GM20431 (cell line): ENCODE measurements around the gene SPAM1.
"Not testable (repeated sequence)": the region's sequence is repeated elsewhere in the genome, so short reads cannot be mapped to it uniquely, and the experiment has no call there.

Experiments used
- in situ Hi-C: fragments of 300-500 bp; cut with MseI, MboI; formaldehyde crosslinking; loops from one replicate; pipeline ENCODE4 v1.15.0; 2020; ENCODE audit warnings: low sequenced_read_pairs; ENCODE audit not compliant: unreplicated experiment

Gene SPAM1, protein sequence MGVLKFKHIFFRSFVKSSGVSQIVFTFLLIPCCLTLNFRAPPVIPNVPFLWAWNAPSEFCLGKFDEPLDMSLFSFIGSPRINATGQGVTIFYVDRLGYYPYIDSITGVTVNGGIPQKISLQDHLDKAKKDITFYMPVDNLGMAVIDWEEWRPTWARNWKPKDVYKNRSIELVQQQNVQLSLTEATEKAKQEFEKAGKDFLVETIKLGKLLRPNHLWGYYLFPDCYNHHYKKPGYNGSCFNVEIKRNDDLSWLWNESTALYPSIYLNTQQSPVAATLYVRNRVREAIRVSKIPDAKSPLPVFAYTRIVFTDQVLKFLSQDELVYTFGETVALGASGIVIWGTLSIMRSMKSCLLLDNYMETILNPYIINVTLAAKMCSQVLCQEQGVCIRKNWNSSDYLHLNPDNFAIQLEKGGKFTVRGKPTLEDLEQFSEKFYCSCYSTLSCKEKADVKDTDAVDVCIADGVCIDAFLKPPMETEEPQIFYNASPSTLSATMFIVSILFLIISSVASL

DNA sequence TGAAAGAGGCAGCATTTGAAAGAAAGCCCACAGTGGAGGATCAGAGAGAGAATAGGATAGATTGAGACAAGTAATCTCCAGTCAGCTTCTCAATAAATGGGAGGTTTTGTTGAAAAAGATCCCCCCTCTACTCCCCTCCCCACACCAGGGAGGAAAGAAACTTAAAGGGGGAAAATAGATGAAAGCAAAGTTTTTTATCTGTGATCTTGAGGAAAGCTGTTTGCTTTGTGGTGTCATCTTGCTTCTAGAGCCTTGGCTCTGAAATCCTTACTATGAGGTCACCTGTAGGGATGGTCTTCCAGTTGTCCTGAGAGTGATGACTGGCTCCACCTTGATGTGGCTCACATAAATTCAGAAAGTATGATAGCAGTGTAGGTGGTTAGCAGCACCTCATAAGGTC lies at the start of gene SPAM1:
TSS of gene SPAM1 (plus strand) at position 301 of the 400 bp plus-strand sequence. CDS start 28,330 bp downstream, outside the sequence.
- in situ Hi-C loops: no loop called here

DNA sequence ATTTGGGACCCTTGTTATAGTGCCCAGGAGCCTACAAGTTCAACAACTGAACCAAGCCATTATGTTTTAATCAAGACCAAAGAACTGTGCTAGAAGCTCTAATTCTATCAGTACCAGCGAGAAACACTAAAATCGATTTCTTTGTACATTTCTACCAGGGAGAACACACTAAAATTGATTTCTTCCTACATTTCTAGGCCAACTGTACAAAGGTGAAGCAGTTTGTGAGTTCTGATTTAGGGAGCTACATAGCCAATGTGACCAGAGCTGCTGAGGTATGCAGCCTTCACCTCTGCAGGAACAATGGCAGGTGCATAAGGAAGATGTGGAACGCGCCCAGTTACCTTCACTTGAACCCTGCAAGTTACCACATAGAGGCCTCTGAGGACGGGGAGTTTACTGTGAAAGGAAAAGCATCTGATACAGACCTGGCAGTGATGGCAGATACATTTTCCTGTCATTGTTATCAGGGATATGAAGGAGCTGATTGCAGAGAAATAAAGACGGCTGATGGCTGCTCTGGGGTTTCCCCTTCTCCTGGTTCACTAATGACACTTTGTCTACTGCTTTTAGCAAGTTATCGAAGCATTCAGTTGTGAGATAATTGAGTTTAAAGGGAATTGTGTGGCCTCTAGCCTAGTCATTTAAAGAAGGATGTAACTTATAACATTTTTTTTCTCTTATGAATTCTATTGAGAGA lies 48.3 kb upstream of the SPAM1 start:
- in situ Hi-C loops: no loop called here

DNA sequence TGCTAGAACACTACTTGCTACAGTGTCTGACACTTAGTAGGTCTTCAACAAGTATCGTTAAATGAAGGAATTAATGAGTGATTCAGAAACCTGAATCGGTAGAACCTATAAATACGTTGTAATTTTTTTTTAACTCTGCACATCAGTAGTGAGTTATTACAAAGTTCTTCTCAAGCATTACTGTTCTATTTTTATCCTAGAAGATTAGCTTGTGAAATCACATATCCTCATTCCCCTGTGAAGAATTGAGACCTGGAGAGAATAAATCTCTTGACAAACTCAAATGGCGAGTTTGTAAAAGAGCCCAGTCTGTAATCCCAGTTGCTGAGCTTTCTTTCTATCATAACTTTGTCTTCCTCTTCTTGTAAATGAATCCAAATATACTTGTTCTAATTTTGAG lies 45.4 kb upstream of the SPAM1 start:
- in situ Hi-C loops: no loop called here

DNA sequence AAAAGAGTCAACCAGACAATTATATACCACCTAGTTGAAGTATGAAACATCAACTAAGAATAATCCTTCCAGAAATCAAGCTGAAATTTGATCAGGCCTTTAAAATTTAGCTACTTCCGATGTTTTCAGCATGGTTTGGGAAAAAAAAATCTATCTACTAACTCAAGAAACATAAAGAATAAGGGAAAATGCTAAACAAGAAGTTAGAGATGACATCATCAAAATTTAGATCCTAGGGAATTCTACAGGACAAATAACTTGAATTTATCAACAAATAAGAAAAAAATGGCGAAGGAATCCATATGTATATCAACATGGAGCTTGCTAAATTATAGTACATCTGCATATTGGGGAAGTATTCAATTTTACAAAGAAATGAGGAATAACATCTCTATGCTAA lies 43.7 kb upstream of the SPAM1 start:
- in situ Hi-C loops: no loop called here

DNA sequence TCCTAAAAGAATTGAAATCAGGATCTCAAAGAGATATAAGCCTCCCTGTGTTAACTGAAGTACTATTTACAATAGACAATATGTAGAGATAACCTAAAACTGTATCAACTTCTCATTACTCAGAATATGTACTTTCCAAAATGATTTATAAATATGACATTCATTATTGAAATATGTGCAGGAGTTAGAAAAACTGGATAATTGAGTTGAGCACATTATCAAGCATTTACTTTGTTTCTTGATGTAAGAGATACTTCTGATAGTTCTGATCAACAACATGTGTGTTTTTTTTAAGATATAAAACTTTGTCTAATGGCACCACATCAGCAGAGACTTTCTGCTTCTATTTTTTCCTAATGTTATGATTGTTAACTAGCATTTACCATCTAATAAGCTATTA lies 41.9 kb upstream of the SPAM1 start:
- in situ Hi-C loops: no loop called here

DNA sequence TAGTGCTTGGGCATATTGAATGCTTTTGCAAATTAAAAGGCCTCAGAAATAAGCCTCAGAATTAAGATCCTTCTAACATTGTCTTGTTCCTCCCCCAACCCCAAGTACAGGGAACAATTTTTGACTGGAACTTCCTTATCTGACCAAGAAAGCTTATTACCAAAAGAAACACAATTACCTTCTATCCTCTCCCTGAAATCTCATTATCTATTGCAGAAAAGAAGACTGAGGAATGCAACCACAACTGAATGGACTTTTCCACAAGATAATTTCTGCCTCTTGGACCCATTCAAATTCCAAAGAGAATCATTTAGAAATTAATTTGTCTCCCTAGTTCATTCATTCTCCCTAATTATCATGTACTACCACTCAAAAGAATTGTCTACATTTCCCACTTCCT lies 36.8 kb upstream of the SPAM1 start:
- in situ Hi-C loops: no loop called here

DNA sequence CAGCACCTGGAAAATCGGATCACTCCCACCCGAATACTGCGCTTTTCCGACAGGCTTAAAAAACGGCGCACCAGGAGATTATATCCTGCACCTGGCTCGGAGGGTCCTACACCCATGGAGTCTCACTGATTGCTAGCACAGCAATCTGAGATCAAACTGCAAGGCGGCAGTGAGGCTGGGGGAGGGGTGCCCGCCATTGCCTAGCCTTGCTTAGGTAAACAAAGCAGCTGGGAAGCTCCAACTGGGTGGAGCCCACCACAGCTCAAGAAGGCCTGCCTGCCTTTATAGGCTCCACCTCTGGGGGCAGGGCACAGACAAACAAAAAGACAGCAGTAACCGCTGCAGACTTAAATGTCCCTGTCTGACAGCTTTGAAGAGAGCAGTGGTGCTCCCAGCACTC lies 30.3 kb upstream of the SPAM1 start:
- in situ Hi-C loops: not testable (repeated sequence)

DNA sequence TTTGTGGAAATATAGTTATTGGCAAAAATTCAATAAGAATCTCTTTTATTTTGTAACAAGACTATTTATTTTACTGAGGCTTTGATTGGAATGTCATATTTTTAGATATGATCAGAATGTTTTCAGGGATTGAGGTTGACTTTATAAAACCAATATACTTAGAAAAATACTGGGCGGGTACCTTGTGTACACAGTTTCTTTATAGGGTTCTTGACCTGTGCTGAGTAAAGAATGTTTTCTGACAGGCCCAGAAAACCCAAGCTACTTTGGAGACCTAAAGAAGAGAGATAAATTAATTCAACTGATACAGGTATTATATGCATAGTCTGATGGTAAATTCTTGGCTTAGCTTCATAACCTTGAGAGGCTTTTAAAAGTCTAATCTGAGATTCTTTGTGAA lies 23.9 kb upstream of the SPAM1 start:
- in situ Hi-C loops: no loop called here

DNA sequence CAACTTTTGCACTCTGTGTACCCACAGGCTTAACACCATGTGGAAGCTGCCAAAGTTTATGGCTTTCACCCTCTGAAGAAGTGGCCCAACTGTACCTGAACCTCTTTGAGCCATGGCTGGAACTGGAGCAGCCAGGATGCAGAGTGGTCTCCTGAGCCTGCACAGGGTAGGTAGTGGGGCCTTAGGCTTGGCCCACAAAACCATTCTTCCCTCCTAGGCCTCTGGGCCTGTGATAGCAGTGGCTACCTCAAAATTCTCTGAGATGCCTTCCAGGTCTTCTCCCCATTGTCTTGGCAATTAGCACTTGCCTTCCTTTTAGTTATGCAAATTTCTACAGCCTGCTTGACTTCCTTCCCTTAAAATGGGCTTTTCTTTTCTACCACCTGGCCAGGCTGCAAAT lies 19.3 kb upstream of the SPAM1 start:
- in situ Hi-C loops: no loop called here

DNA sequence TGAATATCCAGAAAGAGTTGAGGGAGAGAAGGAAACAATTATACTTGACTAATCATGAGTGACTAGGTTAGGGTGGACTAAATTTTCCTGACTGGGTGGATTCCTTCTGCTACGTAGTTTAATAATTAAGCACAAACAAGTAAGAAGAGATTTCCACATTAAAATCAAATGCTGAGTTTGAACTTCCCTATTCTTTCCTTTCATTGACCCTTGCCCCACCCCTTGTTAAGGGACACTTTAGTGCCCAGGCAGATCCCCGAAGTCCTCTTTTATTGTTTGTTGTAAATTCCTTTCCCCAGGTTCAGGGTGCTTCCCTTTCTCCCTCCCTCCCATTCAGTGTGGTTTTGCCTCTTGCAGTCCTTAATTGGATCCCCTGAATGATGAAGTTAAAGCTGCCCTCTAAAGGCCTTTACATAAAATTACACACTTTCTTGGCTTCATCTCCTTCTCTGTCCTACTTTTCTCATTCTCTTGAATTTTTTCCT lies 8.8 kb upstream of the SPAM1 start:
- in situ Hi-C loops: no loop called here

DNA sequence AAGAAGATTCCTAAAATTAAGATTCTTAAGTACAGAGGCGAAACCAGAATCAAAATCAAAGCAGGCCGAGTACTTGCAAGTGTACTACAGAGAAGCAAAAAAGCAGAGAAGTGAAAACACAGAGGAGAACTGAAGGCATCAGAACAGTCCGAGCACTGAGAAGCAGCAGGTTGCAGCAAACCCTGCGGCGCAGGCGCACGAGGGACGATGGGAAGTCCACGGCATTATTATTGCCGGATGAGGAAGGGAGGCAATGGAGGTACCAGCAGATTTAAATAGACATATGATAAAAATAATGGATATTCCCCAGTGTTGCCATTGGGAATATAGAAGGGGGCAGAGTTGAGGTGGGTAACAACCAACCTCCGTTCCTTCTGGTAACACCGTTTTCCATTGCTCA lies 7.2 kb upstream of the SPAM1 start:
- in situ Hi-C loops: no loop called here

DNA sequence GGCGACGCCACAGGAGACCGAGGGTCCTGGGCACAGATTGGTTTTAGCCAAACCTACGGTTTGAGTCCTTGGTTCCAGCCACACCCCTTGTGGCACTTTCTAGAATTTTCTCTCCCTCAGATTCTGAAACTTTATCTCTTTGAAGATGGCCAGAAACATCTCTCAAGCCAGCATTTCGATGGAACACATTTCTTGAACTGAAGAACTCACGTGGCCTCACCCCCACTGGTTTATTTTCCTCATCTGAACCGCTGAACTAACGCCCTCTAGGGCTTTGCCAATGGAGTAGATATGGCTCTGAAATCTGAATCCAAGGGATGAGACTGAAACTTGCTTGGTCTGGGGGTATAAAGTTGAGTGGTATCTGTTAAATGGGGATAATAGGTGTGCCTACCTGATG lies 6.7 kb upstream of the SPAM1 start:
- in situ Hi-C loops: no loop called here

DNA sequence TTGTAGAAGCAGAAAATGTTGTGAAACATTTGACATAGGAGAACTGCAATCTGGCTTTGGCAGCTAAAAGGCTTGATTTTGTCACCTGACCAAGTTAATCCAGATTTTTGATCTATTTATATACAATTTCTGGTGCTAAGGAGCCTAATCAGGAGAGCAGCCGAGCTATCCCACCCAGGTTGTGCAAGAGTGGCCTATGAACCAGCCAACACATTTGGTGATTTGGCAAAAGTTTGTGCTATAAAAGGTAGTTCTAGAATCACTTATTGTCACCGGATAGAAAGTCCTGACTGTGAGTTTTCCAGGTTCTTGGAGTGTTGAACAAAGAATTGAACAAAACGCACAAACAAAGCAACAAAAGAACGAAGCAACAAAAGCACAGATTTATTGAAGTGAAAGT lies 1.4 kb upstream of the SPAM1 start:
- in situ Hi-C loops: no loop called here

DNA sequence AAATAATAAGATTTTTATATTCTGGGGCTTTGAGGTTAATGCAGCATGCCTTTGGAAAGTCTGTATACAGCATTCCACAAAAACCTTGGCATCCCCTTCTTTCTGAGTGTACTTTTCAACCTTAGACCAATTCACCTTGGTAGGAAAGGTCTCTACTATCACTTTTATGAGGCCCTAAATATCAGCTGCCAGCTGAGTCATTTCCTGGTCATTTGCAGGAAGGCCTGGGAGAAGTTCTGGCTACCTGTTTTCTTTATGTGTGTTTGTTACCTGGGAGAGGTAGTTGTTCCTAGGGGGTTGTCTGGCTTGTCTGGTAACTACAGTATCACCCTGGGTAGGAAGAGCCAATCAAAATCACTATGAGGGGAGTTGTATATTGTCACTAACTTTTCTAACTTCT lies 4.1 kb downstream of the SPAM1 start:
- in situ Hi-C loops: no loop called here

DNA sequence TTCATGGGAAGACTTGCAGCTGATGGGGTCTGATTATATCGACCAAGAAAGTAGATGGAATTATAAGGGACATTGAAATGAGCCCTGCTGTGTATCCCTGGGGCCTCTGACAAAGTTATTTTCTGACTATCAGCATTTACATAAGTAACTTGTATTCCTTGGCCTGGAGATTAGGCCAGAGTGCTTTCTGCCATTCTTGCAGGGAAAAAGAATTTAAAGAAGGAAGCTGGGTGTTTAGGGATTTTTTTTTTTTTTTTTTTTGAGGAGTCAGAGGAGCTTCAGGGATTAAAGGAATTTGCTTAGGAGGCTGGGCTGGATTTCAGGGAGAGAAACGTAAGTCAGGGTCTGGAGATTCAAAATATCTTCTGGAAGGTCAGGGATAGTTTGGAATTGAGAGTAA lies 4.6 kb downstream of the SPAM1 start:
- in situ Hi-C loops: no loop called here

DNA sequence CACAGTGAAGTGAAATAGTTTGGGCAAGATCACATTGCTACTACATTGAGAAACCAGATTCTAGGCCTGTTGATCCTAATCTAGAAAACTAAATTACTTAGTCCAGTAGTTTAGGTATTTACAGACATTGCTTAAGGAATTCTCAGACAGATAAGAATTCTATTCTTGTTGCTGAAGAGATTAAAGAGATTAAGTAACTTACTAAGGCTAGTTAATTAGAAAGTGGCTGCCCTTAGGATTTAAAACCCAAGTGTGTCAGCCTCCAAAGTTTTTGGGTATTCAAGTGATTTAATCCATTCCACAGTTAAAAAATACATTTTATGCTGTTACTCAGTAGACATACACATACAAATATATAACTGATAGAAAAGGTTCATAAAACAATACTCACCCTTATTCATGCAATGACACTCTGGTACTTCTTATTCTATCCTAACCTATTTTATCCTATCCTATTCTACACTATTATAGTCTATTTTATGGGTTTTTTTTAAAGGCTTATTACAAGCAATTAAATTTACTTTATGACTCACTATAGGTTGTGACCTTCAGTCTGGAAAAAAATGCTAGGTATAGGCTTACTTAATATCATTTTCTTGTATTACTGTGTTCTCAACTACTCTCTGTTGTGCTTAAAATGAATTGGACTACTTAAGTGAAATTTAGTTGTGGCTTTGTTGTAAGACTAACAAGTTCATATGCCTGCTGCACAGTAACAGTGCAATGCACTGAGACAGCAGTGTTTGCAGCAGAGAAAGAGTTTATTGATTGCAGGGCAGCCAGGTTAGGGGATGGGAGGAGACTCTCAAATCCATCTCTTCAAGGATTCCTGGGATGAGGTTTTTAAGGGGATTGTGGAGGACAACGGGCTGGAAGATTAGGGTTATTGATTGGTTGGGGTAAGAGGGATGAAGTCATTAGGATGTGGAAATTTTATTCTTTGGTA lies 10.7 kb downstream of the SPAM1 start:
- in situ Hi-C loops: no loop called here

DNA sequence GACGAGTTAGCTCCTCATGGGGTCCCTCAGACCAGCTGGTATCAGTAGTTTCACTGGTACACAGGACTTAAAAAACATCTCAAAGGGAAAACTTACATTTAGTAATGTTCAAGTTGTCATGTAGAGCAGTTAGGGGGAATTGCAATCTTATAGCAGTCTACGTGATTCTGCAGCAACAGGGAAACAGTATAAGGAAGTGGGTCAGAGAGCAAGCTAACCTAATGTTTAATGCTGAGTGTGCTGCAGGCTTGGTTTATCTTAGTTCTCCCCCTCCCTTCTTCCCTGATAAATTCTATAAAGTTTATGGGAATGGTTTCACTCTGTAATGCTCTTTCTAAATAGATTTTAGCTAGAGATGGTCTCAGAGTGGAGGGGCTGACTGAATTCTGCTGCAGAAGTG lies 11.3 kb downstream of the SPAM1 start:
- in situ Hi-C loops: no loop called here

DNA sequence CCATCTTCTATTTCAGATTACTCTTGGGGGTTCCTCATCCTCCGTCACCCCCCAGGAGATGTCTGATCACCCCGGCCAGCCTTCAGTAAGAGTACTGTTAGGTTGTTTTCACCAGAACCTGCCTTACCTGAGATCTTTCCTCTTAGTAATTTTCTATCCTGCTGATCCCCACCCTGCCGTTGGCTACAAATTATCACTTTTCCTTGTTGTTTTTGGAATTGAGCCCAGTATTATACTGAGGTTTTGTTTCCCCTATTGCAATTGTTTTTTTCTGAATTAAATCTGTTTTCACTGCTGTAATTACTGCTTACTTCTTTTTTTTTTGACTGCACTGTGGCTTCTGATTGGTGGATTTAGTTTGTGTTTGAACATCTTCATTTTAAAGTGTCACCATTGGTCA lies 14.7 kb downstream of the SPAM1 start:
- in situ Hi-C loops: no loop called here

DNA sequence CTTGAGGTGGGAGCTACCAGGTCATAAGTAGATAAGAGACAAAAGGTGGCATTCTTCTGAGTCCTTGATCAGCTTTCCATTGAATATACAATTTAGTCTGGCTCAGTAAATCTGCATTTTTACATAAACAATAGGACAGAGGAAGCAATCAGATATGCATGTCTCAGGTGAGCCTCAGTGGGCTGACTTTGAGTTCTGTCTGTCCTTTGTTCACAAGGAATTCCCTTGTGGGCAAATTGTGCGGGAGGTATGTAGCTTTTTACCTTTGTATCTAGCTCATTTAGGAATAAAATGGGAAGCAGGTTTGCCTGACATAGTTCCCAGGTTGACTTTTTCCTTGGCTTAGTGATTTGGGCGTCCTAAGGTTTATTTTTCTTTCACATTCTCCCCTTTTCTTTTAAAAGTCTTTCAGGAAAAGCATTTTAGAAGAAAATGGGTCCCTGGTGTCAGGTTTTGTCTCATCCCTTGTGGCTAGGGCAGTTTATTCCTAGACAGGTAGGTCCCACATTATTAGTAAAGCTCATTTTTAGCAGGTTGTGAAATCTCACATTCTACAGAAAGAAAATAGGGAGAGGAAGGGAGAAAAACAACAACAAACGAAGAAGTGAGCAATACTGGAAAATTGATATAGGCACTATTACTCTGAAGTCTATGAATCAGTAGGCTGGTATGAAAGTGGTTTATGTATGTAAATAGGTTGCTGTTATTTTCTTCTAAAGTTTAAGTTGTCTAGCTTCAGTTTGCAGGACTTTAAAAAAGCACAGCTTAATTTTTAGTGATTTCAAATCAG lies 16.5 kb downstream of the SPAM1 start:
- in situ Hi-C loops: no loop called here

DNA sequence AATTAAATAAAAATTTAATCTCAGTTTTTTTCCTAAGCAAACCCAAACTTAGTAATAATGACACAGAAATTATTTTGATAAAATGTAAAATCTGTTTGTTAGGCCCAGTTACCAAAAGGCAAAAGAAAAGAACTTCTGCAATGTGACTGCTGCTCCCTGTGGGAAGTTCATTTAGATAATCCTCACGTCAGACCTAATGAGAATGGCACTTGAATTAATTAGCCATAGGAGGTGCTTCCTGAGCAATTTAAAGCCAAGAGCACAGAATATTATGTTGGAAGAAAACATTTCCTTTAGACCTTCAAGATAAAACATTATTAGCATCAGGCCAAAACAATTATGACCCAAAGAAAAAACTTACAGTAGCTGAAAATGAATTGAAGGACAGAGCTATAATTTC lies 19.4 kb downstream of the SPAM1 start:
- in situ Hi-C loops: no loop called here
